CD4-positive, alpha-beta T cell treated with Interleukin-4 for 1 hour (primary cell): ENCODE measurements around the gene TJP1.

Experiments used
- DNase-seq, 2 donors: peaks; one replicate each; pipeline ENCODE4 v3.0.0-alpha.2; 2020 to 2022

Gene TJP1

GRCh38 chr15:29651476-29652233, 170.6 kb downstream of the TJP1 start:
- DNase-seq: no peak
